GM12878 (cell line): ENCODE measurements around the gene THSD4. TPM values are rescaled to one million over a fixed set of nuclear protein-coding genes. Genes with fewer than 3 reads are reported as not detected.

Experiments used
- ATAC-seq: fragments of 200-7000 bp; cut with Tn5 transposase; 3 replicates; pipeline ENCODE4 v1.9.1; 2020; ENCODE audit warnings: mild to moderate bottlenecking, moderate library complexity
- BruUV-seq: library from RNA; stranded (reverse); fragments of 400-500 nt; replicated peaks from 2 replicates; lab custom pipeline; 2021; lab: Mats Ljungman, UMichigan
- CTCF ChIA-PET: fragments of 300-600 bp; sonication (Branson Sonifier 250); formaldehyde crosslinking; extraction: SDS; loops from one replicate; lab custom pipeline; 2021; ENCODE audit warnings: inconsistent platforms; lab: Yijun Ruan, JAX
- POLR2A ChIA-PET: fragments of 350-600 bp; formaldehyde crosslinking; extraction: SDS; loops from one replicate; lab custom pipeline; 2021; ENCODE audit warnings: inconsistent platforms; lab: Charles Lee
- RAD21 ChIA-PET: fragments of 300-600 bp; sonication (Branson Sonifier 250); formaldehyde crosslinking; loops from one replicate; lab custom pipeline; 2023; ENCODE audit warnings: antibody characterized with exemption; ENCODE audit not compliant: unreplicated experiment; lab: Charles Lee
- SMC1A ChIA-PET: fragments of 300-600 bp; sonication (Branson Sonifier 250); formaldehyde crosslinking; loops from one replicate; lab custom pipeline; 2023; ENCODE audit not compliant: unreplicated experiment, uncharacterized antibody; lab: Charles Lee
- DNase-seq: peaks from one replicate; pipeline ENCODE4 v3.0.0-alpha.2; 2011; ENCODE audit warnings: low read depth, low spot score
- FAIRE-seq: peaks from 3 replicates; lab custom pipeline; 2011; peaks lifted over from hg19 to GRCh38; lab: Jason Lieb, UNC
- H2AFZ ChIP-seq: 2 replicates; pipeline ENCODE4 v1.6.0; 2011; ENCODE audit warnings: low read depth, low read length, control low read depth; ENCODE audit not compliant: control insufficient read depth
- H3K27ac ChIP-seq: 2 replicates; pipeline ENCODE4 v1.5.1; 2011; ENCODE audit warnings: control low read depth; ENCODE audit not compliant: control insufficient read depth, insufficient read depth
- H3K27me3 ChIP-seq, 2 experiments: replicated peaks in 1 of 2; 2 replicates each; pipeline versions ENCODE4 v1.6.0 to v1.6.1; 2011; ENCODE audit warnings: low read length in 1 of 2; ENCODE audit not compliant: control insufficient read depth in 2 of 2, insufficient read depth in 2 of 2
- H3K36me3 ChIP-seq, 2 experiments: 2 replicates each; pipeline ENCODE4 v1.5.1; 2011; ENCODE audit warnings: low read length in 1 of 2; ENCODE audit not compliant: control insufficient read depth in 2 of 2, insufficient read depth in 2 of 2
- H3K4me1 ChIP-seq: 2 replicates; pipeline ENCODE4 v1.6.1; 2011; ENCODE audit warnings: mild to moderate bottlenecking, low read length, moderate library complexity, mixed read lengths; ENCODE audit not compliant: control insufficient read depth, insufficient read depth
- H3K4me2 ChIP-seq: 2 replicates; pipeline ENCODE4 v1.6.0; 2011; ENCODE audit warnings: control low read depth; ENCODE audit not compliant: control insufficient read depth, insufficient read depth
- H3K4me3 ChIP-seq: fragments of 200-600 bp; sonication (generic); 2 replicates; pipeline ENCODE4 v1.5.1; 2016
- H3K79me2 ChIP-seq: 2 replicates; pipeline ENCODE4 v1.6.0; 2011; ENCODE audit warnings: low read length; ENCODE audit not compliant: control insufficient read depth, insufficient read depth
- H3K9ac ChIP-seq: 2 replicates; pipeline ENCODE4 v1.8.0; 2011; ENCODE audit warnings: low read length, control low read depth, mixed read lengths; ENCODE audit not compliant: control insufficient read depth, insufficient read depth
- H3K9me3 ChIP-seq: replicated peaks from 3 replicates; pipeline ENCODE4 v1.5.1; 2011; ENCODE audit warnings: mild to moderate bottlenecking, low read length; ENCODE audit not compliant: control insufficient read depth, insufficient read depth
- H4K20me1 ChIP-seq: 2 replicates; pipeline ENCODE4 v1.6.0; 2011; ENCODE audit not compliant: control insufficient read depth, insufficient read depth
- BRCA1 ChIP-seq: IDR thresholded peaks from 2 replicates; pipeline ENCODE4 v1.6.1; 2011; ENCODE audit warnings: low read depth, low read length, improper control_type of control experiment
- CHD4 ChIP-seq: fragments of 200-600 bp; sonication (generic); IDR thresholded peaks from 2 replicates; pipeline ENCODE4 v1.6.1; 2016; ENCODE audit warnings: mild to moderate bottlenecking
- DPF2 ChIP-seq: fragments of 450-650 bp; IDR thresholded peaks from 2 replicates; pipeline ENCODE4 v1.6.1; 2017; ENCODE audit warnings: mild to moderate bottlenecking
- ETV6 ChIP-seq, 2 experiments: fragments of 450-650 bp in 1 of 2; IDR thresholded peaks in 1 of 2; conservative IDR thresholded peaks in 1 of 2; 2 replicates each; pipeline ENCODE4 v1.6.1; 2014; ENCODE audit warnings: antibody characterized with exemption in 1 of 2, borderline replicate concordance in 1 of 2, low read depth in 1 of 2, mild to moderate bottlenecking in 1 of 2, moderate library complexity in 1 of 2
- FOS ChIP-seq: IDR thresholded peaks from 3 replicates; pipeline ENCODE4 v1.6.1; 2011; ENCODE audit warnings: borderline replicate concordance; ENCODE audit not compliant: insufficient read length; ENCODE audit errors: extremely low read depth
- HDAC6 ChIP-seq: fragments of 200-600 bp; sonication (generic); IDR thresholded peaks from one replicate; pipeline ENCODE4 v1.8.0; 2017; ENCODE audit warnings: antibody characterized with exemption; ENCODE audit not compliant: unreplicated experiment
- HDGF ChIP-seq: fragments of 450-650 bp; IDR thresholded peaks from 2 replicates; pipeline ENCODE4 v1.6.1; 2016; ENCODE audit warnings: antibody characterized with exemption
- KLF5 ChIP-seq: fragments of 450-650 bp; IDR thresholded peaks from 2 replicates; pipeline ENCODE4 v1.6.1; 2014; ENCODE audit warnings: mild to moderate bottlenecking; ENCODE audit not compliant: partially characterized antibody
- MEF2B ChIP-seq: fragments of 450-650 bp; IDR thresholded peaks from 2 replicates; pipeline ENCODE4 v1.6.1; 2018; ENCODE audit warnings: mild to moderate bottlenecking, moderate library complexity; ENCODE audit not compliant: partially characterized antibody, poor library complexity, severe bottlenecking
- RFX5 ChIP-seq: IDR thresholded peaks from 2 replicates; pipeline ENCODE4 v1.6.1; 2011; ENCODE audit warnings: low read depth, low read length, improper control_type of control experiment
- TCF7 ChIP-seq: IDR thresholded peaks from 2 replicates; pipeline ENCODE4 v1.6.1; 2014; ENCODE audit warnings: antibody characterized with exemption, borderline replicate concordance
- WGBS: methylation state at CpG from one replicate; pipeline ENCODE4 v1.1.6; 2016; ENCODE audit warnings: low lambda C conversion rate; ENCODE audit not compliant: insufficient replicate concordance, insufficient coverage; ENCODE audit errors: missing lambda C conversion rate; 5-methylcytosine and 5-hydroxymethylcytosine counted together
- in situ Hi-C: fragments of 300-500 bp; cut with MboI; formaldehyde crosslinking; loops from 9 replicates; pipeline ENCODE4 v1.14.3; 2018; ENCODE audit warnings: mixed read lengths
- intact Hi-C: fragments of 100-400 bp; cut with micrococcal nuclease; formaldehyde crosslinking; loops from one replicate; pipeline ENCODE4 v1.14.2; 2022; ENCODE audit not compliant: unreplicated experiment
- polyA plus RNA-seq, 11 experiments: library from polyadenylated mRNA; depleted of rRNA in 4 of 11; unstranded in 6 of 11; stranded (reverse) in 5 of 11; fragments of >200 nt; fragmentation: Nextera tagmentation in 4 of 11; fragmentation: Illumina TruSeq in 1 of 11; extraction: Ambion mirVana in 4 of 11; extraction: Trizol in 1 of 11; gene quantifications; 1 replicate in 1 of 11; 2 replicates in 10 of 11; pipeline versions ENCODE4 v1.2.1 to v1.2.3, GENCODE V29; 2011 to 2016; ENCODE audit warnings: inconsistent platforms in 2 of 11, missing spikeins in 2 of 11, low read depth in 1 of 11
- total RNA-seq, 4 experiments: library from RNA; depleted of rRNA in 3 of 4; stranded (reverse); fragments of >200 nt in 3 of 4; fragmentation: Illumina TruSeq in 1 of 4; extraction: Trizol in 1 of 4; gene quantifications; 2 replicates each; pipeline versions ENCODE4 v1.2.1 to v1.2.3, GENCODE V29; 2013 to 2021
- TF ChIP-seq, protein P1 (sequence below): fragments of 450-650 bp; IDR thresholded peaks from 2 replicates; pipeline ENCODE4 v1.6.1; 2017; ENCODE audit warnings: low read depth, mild to moderate bottlenecking, moderate library complexity
- TF ChIP-seq, protein P2 (sequence below): IDR thresholded peaks from 2 replicates; pipeline ENCODE4 v1.6.1; 2011; ENCODE audit warnings: borderline replicate concordance, low read depth, mild to moderate bottlenecking, moderate library complexity, mixed read lengths, low read length; ENCODE audit not compliant: insufficient read depth; ENCODE audit errors: extremely low read length
- TF ChIP-seq, protein P3 (sequence below): IDR thresholded peaks from 2 replicates; pipeline ENCODE4 v1.6.1; 2012; ENCODE audit warnings: low read depth, low read length, improper control_type of control experiment
- TF ChIP-seq, protein P4 (sequence below): IDR thresholded peaks from 2 replicates; pipeline ENCODE4 v1.6.1; 2012; ENCODE audit warnings: improper control_type of control experiment, low read depth, low read length; ENCODE audit not compliant: insufficient replicate concordance

The THSD4 gene
- total and polyA plus RNA-seq, 10 of the 15 experiments (the other 5 are each of a cell fraction or from before 2014, with no cell fraction given): 0.04 to 0.13 (median 0.05) TPM; not detected in 7

DNA sequence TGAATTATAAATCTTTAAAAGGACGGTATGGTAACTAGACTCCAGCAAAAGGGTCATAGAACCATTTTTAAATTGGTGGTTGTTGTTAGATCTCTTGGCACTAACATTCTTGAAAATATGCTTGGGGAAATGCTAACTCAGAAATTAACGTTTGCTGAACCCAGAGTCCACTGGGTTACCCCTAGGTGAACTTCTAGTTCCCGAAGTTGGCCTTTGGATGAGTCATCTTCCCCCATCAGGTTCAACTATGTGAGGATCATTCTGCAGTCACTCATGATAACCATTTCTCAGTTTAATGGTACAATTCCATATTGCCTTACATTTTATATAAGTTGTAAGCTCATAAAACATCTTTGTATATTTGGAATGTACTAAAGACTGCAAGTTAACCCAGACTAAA lies 204.7 kb downstream of the THSD4 start (continued):
- TF ChIP-seq, protein P1, sequence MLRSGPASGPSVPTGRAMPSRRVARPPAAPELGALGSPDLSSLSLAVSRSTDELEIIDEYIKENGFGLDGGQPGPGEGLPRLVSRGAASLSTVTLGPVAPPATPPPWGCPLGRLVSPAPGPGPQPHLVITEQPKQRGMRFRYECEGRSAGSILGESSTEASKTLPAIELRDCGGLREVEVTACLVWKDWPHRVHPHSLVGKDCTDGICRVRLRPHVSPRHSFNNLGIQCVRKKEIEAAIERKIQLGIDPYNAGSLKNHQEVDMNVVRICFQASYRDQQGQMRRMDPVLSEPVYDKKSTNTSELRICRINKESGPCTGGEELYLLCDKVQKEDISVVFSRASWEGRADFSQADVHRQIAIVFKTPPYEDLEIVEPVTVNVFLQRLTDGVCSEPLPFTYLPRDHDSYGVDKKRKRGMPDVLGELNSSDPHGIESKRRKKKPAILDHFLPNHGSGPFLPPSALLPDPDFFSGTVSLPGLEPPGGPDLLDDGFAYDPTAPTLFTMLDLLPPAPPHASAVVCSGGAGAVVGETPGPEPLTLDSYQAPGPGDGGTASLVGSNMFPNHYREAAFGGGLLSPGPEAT: no peak

DNA sequence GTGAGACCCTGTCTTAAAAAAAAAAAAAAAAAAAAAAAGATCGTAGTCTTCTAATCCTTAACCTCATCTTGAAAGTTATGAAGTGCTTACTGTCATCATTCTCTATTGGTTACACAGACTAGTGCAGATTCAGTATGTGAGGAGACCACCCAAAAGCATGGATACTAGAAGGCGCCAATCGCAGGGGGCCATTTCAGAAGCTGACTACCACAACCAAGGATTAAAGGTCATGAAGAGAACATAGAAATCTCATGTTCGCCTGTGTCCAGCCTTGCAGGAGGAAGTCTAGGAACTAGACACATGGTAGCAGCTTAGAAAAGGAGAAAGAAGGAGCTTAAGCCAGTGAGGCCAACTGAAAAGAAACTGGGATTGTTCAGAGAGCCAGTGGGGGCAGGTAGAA lies 207.8 kb downstream of the THSD4 start:
- no peaks in the 10 kb centered on the region for H3K79me2 ChIP-seq
- H3K27me3 ChIP-seq: no peaks in the 10 kb centered on the region
- H3K4me2 ChIP-seq: no peak overlapping the region
- DNase-seq: no peak
- H3K4me3 ChIP-seq: no peak overlapping the region
- POLR2A ChIA-PET: no interaction called here
- ATAC-seq: no peak
- SMC1A ChIA-PET: no interaction called here
- intact Hi-C loops: no loop called here
- H3K27ac ChIP-seq: no peak overlapping the region
- no peaks in the 10 kb centered on the region for H3K9me3 ChIP-seq
- no peak for FAIRE-seq
- no peaks in the 10 kb centered on the region for H3K4me1 ChIP-seq
- CTCF ChIA-PET: no interaction called here
- BruUV-seq: no TSS peak
- H2AFZ ChIP-seq: no peak overlapping the region
- RAD21 ChIA-PET: no interaction called here
- 21% methylated on average over 4 of the region's 4 CpGs for WGBS
- H3K9ac ChIP-seq: no peak overlapping the region
- no peaks in the 10 kb centered on the region for H3K36me3 ChIP-seq
- H4K20me1 ChIP-seq: no peaks in the 10 kb centered on the region
- in situ Hi-C loops: no loop called here
- TF ChIP-seq MEF2B (no peak), FOS (no peak), CHD4 (no peak), ETV6 (conservative IDR thresholded peaks at IDR 0.05 in 1 of 2, IDR thresholded peaks at IDR 0.05 in 1 of 2; ENCODE audit: borderline replicate concordance in 1 of 2, low read depth in 1 of 2) (no peak), HDGF (no peak), KLF5 (no peak), BRCA1 (no peak), HDAC6 (no peak), DPF2 (no peak), TCF7 (no peak), RFX5 (no peak)
- TF ChIP-seq, protein P2, sequence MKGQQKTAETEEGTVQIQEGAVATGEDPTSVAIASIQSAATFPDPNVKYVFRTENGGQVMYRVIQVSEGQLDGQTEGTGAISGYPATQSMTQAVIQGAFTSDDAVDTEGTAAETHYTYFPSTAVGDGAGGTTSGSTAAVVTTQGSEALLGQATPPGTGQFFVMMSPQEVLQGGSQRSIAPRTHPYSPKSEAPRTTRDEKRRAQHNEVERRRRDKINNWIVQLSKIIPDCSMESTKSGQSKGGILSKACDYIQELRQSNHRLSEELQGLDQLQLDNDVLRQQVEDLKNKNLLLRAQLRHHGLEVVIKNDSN: no peak
- TF ChIP-seq, protein P3, sequence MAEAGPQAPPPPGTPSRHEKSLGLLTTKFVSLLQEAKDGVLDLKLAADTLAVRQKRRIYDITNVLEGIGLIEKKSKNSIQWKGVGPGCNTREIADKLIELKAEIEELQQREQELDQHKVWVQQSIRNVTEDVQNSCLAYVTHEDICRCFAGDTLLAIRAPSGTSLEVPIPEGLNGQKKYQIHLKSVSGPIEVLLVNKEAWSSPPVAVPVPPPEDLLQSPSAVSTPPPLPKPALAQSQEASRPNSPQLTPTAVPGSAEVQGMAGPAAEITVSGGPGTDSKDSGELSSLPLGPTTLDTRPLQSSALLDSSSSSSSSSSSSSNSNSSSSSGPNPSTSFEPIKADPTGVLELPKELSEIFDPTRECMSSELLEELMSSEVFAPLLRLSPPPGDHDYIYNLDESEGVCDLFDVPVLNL: no peak
- TF ChIP-seq, protein P4, sequence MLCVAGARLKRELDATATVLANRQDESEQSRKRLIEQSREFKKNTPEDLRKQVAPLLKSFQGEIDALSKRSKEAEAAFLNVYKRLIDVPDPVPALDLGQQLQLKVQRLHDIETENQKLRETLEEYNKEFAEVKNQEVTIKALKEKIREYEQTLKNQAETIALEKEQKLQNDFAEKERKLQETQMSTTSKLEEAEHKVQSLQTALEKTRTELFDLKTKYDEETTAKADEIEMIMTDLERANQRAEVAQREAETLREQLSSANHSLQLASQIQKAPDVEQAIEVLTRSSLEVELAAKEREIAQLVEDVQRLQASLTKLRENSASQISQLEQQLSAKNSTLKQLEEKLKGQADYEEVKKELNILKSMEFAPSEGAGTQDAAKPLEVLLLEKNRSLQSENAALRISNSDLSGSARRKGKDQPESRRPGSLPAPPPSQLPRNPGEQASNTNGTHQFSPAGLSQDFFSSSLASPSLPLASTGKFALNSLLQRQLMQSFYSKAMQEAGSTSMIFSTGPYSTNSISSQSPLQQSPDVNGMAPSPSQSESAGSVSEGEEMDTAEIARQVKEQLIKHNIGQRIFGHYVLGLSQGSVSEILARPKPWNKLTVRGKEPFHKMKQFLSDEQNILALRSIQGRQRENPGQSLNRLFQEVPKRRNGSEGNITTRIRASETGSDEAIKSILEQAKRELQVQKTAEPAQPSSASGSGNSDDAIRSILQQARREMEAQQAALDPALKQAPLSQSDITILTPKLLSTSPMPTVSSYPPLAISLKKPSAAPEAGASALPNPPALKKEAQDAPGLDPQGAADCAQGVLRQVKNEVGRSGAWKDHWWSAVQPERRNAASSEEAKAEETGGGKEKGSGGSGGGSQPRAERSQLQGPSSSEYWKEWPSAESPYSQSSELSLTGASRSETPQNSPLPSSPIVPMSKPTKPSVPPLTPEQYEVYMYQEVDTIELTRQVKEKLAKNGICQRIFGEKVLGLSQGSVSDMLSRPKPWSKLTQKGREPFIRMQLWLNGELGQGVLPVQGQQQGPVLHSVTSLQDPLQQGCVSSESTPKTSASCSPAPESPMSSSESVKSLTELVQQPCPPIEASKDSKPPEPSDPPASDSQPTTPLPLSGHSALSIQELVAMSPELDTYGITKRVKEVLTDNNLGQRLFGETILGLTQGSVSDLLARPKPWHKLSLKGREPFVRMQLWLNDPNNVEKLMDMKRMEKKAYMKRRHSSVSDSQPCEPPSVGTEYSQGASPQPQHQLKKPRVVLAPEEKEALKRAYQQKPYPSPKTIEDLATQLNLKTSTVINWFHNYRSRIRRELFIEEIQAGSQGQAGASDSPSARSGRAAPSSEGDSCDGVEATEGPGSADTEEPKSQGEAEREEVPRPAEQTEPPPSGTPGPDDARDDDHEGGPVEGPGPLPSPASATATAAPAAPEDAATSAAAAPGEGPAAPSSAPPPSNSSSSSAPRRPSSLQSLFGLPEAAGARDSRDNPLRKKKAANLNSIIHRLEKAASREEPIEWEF: no peak
